ENCODE measurements around the gene CASP4. TPM values are rescaled to one million over a fixed set of nuclear protein-coding genes. Genes with fewer than 3 reads are reported as not detected.

Gene CASP4
- total RNA-seq, 1 experiment from 2014 or later = 92.7 TPM

DNA sequence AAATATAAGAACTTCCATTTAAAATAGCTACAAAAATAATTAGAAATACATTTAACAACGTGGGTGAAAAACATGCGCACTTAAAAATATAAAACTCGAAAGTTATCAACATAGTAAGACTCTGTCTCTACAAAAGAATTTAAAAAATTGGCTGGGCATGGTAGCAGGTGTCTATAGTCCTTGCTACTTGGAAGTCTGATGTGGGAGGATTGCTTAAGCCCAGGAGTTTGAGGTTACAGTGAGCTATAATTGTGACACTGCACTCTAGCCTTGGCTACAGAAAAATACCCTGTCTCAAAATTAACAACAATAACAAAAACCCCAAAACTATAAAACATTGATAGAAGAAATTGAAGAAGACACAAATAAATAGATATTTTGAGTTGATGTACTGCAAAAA lies 56.3 kb downstream of the CASP4 start:
- ChIA-PET CTCF (no interaction called here), POLR2A (ENCODE audit: low non-redundant PET) (no interaction called here)
- Histone ChIP-seq H3K27ac (ENCODE audit: low read depth, low read length, poor library complexity, severe bottlenecking) (no peak overlapping the region), H3K4me3 (ENCODE audit: low read depth, low read length, poor library complexity, severe bottlenecking) (no peak overlapping the region), H3K36me3 (ENCODE audit: insufficient read depth, low read length, poor library complexity, severe bottlenecking) (no peaks in the 10 kb centered on the region), H3K4me1 (ENCODE audit: insufficient read depth, low read length, poor library complexity, severe bottlenecking) (no peaks in the 10 kb centered on the region), H3K9me3 (ENCODE audit: low read depth, low read length, poor library complexity, severe bottlenecking) (no peaks in the 10 kb centered on the region), H3K27me3 (replicated peaks; ENCODE audit: insufficient read depth, low read depth, low read length, poor library complexity) (no peaks in the 10 kb centered on the region)
- BruUV-seq (replicated peaks) = no TSS peak
- TF ChIP-seq, protein P1, sequence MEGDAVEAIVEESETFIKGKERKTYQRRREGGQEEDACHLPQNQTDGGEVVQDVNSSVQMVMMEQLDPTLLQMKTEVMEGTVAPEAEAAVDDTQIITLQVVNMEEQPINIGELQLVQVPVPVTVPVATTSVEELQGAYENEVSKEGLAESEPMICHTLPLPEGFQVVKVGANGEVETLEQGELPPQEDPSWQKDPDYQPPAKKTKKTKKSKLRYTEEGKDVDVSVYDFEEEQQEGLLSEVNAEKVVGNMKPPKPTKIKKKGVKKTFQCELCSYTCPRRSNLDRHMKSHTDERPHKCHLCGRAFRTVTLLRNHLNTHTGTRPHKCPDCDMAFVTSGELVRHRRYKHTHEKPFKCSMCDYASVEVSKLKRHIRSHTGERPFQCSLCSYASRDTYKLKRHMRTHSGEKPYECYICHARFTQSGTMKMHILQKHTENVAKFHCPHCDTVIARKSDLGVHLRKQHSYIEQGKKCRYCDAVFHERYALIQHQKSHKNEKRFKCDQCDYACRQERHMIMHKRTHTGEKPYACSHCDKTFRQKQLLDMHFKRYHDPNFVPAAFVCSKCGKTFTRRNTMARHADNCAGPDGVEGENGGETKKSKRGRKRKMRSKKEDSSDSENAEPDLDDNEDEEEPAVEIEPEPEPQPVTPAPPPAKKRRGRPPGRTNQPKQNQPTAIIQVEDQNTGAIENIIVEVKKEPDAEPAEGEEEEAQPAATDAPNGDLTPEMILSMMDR (conservative IDR thresholded peaks at IDR 0.05; ENCODE audit: low read depth, low read length) = no peak
- no peak for TF ChIP-seq EZH2 (IDR thresholded peaks at IDR 0.05; ENCODE audit: borderline replicate concordance, low read depth, low read length, poor library complexity, severe bottlenecking)
- DNase-seq (ENCODE audit: low spot score) = no peak
- intact Hi-C loops (cut with micrococcal nuclease; ENCODE audit: unreplicated experiment) = no loop called here

DNA sequence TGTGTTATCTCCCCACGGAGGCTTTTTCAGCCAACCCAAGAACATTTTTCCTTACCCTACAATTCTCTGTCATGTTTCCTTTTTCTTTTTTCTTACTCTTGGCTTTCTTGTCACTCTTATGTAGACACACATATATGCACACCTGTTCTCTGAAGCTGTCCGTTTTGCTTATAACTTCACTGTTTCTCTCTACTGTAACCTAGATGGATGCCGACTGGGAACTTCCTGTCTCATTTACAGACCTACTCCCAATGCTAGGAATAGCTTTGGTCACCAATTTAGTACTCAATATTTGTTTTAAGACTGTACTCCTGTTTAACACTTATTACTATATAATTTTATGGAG lies 60.2 kb downstream of the CASP4 start:
- TF ChIP-seq, protein P1 (conservative IDR thresholded peaks at IDR 0.05; ENCODE audit: low read depth, low read length) = no peak
- no peak for TF ChIP-seq EZH2 (IDR thresholded peaks at IDR 0.05; ENCODE audit: borderline replicate concordance, low read depth, low read length, poor library complexity, severe bottlenecking)
- no peak for DNase-seq (ENCODE audit: low spot score)
- no peaks in the 10 kb centered on the region for H3K36me3 ChIP-seq (ENCODE audit: insufficient read depth, low read length, poor library complexity, severe bottlenecking)
- no peaks in the 10 kb centered on the region for H3K4me1 ChIP-seq (ENCODE audit: insufficient read depth, low read length, poor library complexity, severe bottlenecking)
- H3K27me3 ChIP-seq (replicated peaks; ENCODE audit: insufficient read depth, low read depth, low read length, poor library complexity) = no peaks in the 10 kb centered on the region
- no TSS peak for BruUV-seq (replicated peaks)
- no peak overlapping the region for H3K27ac ChIP-seq (ENCODE audit: low read depth, low read length, poor library complexity, severe bottlenecking)
- no peak overlapping the region for H3K4me3 ChIP-seq (ENCODE audit: low read depth, low read length, poor library complexity, severe bottlenecking)
- ChIA-PET CTCF (no interaction called here), POLR2A (ENCODE audit: low non-redundant PET) (no interaction called here)
- H3K9me3 ChIP-seq (ENCODE audit: low read depth, low read length, poor library complexity, severe bottlenecking) = no peaks in the 10 kb centered on the region
- intact Hi-C loops (cut with micrococcal nuclease; ENCODE audit: unreplicated experiment) = no loop called here

DNA sequence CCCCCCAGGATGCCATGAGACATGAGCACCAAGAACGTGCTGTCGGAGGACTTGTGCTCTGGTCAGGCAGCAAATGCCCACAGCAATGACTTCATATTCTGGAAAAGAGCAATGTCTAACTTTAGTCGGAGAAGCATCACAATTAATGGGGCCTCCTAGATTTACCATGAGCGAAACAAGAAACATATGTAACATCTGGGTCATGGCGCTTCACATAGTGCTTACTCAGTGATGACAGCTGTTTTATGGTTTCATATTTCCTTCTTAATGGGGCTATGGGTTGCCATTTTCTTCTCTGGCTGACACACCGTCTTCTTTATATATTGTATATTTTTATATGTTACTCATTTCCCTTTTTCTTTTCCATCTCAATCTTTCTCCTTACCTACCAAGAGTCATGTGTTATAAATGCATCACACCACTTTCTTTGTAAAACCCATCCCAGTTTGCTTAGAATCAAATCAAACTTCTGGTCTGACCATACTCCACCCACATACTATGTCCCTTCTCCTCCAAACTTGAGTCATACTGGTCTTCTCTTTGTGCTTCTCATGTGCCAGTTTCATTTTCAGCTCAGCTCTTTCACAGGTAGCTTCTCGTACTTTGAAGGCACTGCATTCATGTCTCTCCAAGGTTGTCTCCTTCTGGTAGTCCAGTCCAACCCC lies 60.7 kb downstream of the CASP4 start:
- no peaks in the 10 kb centered on the region for H3K9me3 ChIP-seq (ENCODE audit: low read depth, low read length, poor library complexity, severe bottlenecking)
- no peak overlapping the region for H3K4me3 ChIP-seq (ENCODE audit: low read depth, low read length, poor library complexity, severe bottlenecking)
- intact Hi-C loops (cut with micrococcal nuclease; ENCODE audit: unreplicated experiment) = no loop called here
- no peak for DNase-seq (ENCODE audit: low spot score)
- H3K27me3 ChIP-seq (replicated peaks; ENCODE audit: insufficient read depth, low read depth, low read length, poor library complexity) = no peaks in the 10 kb centered on the region
- TF ChIP-seq, protein P1 (conservative IDR thresholded peaks at IDR 0.05; ENCODE audit: low read depth, low read length) = no peak
- no peak for TF ChIP-seq EZH2 (IDR thresholded peaks at IDR 0.05; ENCODE audit: borderline replicate concordance, low read depth, low read length, poor library complexity, severe bottlenecking)
- no peaks in the 10 kb centered on the region for H3K4me1 ChIP-seq (ENCODE audit: insufficient read depth, low read length, poor library complexity, severe bottlenecking)
- no TSS peak for BruUV-seq (replicated peaks)
- no peak overlapping the region for H3K27ac ChIP-seq (ENCODE audit: low read depth, low read length, poor library complexity, severe bottlenecking)
- ChIA-PET POLR2A (ENCODE audit: low non-redundant PET) (no interaction called here), CTCF (no interaction called here)
- no peaks in the 10 kb centered on the region for H3K36me3 ChIP-seq (ENCODE audit: insufficient read depth, low read length, poor library complexity, severe bottlenecking)
